ENCODE measurements around the gene MRPL1. TPM values are rescaled to one million over a fixed set of nuclear protein-coding genes. Genes with fewer than 3 reads are reported as not detected.
A peak's percentile ranks its signal among the peaks of the same experiment; 100 is the strongest.

MRPL1 gene
- total RNA-seq, 2 experiments from 2014 or later = 33.6 to 35.8 TPM

GRCh38 chr4:77826275-77826674 is 36.4 kb upstream of the MRPL1 start:
- ChIA-PET POLR2A (no interaction called here), CTCF (interaction anchor here (0.8 kb wide), 1 partner anchor 10 kb away, joined by 3 read pairs; no protein-coding TSS in a partner anchor)
- no peaks in the 10 kb centered on the region for H3K9me3 Mint-ChIP-seq
- no peak overlapping the region for H3K27ac Mint-ChIP-seq
- no peaks in the 10 kb centered on the region for H3K27me3 Mint-ChIP-seq
- peaks cover 3% of the 10 kb centered on the region for H3K36me3 Mint-ChIP-seq (ENCODE audit: low read depth)
- DNase-seq = no peak
- H3K4me3 Mint-ChIP-seq = no peak overlapping the region
- H3K4me1 Mint-ChIP-seq = peaks cover 39% of the 10 kb centered on the region

GRCh38 chr4:77827343-77827742 is 35.3 kb upstream of the MRPL1 start:
- CTCF ChIA-PET = interaction anchor here (0.5 to 1.1 kb wide), 2 partner anchors 32 to 68 kb away, joined by 3 read pairs; no protein-coding TSS in a partner anchor
- no peaks in the 10 kb centered on the region for H3K36me3 Mint-ChIP-seq (ENCODE audit: low read depth)
- no peaks in the 10 kb centered on the region for H3K9me3 Mint-ChIP-seq
- POLR2A ChIA-PET = no interaction called here
- no peak for DNase-seq
- H3K27ac Mint-ChIP-seq = peak overlapping the region; percentile 63
- no peaks in the 10 kb centered on the region for H3K27me3 Mint-ChIP-seq
- peaks cover 30% of the 10 kb centered on the region for H3K4me1 Mint-ChIP-seq
- no peak overlapping the region for H3K4me3 Mint-ChIP-seq

DNA sequence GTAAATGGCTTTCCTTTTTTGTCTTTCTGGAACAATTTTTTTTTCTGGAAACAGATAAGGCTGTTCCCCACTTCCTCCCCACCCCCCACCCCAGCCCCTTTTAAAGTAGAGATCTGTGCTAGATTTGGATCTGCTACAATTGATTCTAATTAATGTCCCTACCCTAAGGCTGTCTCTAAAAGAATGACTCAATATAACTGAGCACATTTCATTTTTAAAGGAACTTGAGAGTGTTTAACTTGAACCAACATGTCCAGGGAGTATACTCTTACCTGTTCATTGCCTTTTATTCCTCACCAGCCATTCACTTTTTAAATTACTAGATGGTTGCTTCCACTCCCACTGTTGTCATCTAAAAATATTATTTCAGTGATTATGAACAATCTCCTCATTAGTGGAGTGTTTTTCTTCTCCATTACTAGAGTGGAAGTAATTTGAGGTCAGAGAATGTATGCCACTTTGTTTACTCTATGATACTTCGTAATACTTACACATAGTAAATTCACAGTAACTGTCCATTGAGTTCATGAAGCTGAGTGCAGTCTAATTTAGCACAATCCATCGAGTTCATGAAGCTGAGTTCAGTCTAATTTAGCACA is 29.4 kb upstream of the MRPL1 start:
- Mint-ChIP-seq H3K27me3 (peaks cover 3% of the 10 kb centered on the region), H3K4me3 (no peak overlapping the region), H3K4me1 (peaks cover 12% of the 10 kb centered on the region), H3K27ac (no peak overlapping the region), H3K9me3 (no peaks in the 10 kb centered on the region), H3K36me3 (ENCODE audit: low read depth) (no peaks in the 10 kb centered on the region)
- ChIA-PET POLR2A (no interaction called here), CTCF (interaction anchor here (0.9 to 2.5 kb wide), 3 partner anchors 13 to 23 kb away, joined by 3 to 5 read pairs (median 3); no protein-coding TSS in a partner anchor)
- no peak for DNase-seq

GRCh38 chr4:77834403-77834802 is 28.2 kb upstream of the MRPL1 start:
- Mint-ChIP-seq H3K36me3 (ENCODE audit: low read depth) (no peaks in the 10 kb centered on the region), H3K27ac (no peak overlapping the region), H3K27me3 (peaks cover 3% of the 10 kb centered on the region), H3K4me3 (no peak overlapping the region), H3K4me1 (peaks cover 7% of the 10 kb centered on the region), H3K9me3 (no peaks in the 10 kb centered on the region)
- ChIA-PET POLR2A (no interaction called here), CTCF (no interaction called here)
- no peak for DNase-seq

DNA sequence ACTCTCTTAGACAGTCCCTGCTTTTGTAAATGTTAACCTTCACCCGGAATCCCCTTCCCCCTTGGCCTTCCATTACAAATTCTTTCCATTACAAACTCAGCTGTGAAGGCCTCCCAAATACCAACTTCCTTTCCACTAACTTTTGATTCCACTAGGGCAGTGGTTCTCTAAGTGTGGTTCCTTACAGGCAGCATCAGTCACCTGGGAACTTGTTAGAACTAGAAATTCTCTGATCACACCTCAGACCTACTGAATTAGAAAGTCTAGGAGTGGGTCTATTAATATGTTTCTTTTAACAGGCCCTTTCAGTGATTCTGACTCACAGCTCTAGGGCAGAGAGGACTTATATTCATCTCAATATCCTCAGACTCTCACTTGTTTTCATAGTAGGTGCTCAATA is 19.0 kb upstream of the MRPL1 start:
- Mint-ChIP-seq H3K4me3 (no peak overlapping the region), H3K4me1 (peaks cover 9% of the 10 kb centered on the region), H3K27ac (no peak overlapping the region), H3K36me3 (ENCODE audit: low read depth) (peaks cover 2% of the 10 kb centered on the region), H3K9me3 (peaks cover 3% of the 10 kb centered on the region), H3K27me3 (peaks cover 7% of the 10 kb centered on the region)
- ChIA-PET POLR2A (no interaction called here), CTCF (no interaction called here)
- DNase-seq = no peak

DNA sequence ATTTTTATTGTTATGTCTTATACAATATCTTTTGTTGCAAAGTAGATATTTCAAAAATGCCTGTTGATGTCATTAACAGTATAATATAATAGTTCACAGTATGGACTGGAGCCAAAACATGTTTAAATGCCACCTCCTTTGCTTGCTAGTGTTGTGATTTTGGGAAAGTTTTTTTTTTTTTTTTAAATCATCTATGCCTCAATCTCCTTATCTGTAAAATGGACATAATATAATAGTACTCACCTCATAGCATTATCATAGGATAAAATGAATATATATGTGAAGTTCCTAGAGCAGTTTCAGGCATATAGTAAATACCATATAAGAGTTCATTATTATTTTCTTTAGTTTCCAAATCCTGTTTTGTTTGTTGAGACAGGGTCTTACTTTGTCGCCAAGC is 18.3 kb upstream of the MRPL1 start:
- no peak for DNase-seq
- peaks cover 9% of the 10 kb centered on the region for H3K4me1 Mint-ChIP-seq
- ChIA-PET POLR2A (no interaction called here), CTCF (interaction anchor here (0.9 to 1.8 kb wide), 3 partner anchors 9 to 19 kb away, joined by 3 to 5 read pairs (median 3); no protein-coding TSS in a partner anchor)
- H3K36me3 Mint-ChIP-seq (ENCODE audit: low read depth) = peaks cover 2% of the 10 kb centered on the region
- H3K27ac Mint-ChIP-seq = no peak overlapping the region
- H3K27me3 Mint-ChIP-seq = peaks cover 7% of the 10 kb centered on the region
- peaks cover 3% of the 10 kb centered on the region for H3K9me3 Mint-ChIP-seq
- no peak overlapping the region for H3K4me3 Mint-ChIP-seq

DNA sequence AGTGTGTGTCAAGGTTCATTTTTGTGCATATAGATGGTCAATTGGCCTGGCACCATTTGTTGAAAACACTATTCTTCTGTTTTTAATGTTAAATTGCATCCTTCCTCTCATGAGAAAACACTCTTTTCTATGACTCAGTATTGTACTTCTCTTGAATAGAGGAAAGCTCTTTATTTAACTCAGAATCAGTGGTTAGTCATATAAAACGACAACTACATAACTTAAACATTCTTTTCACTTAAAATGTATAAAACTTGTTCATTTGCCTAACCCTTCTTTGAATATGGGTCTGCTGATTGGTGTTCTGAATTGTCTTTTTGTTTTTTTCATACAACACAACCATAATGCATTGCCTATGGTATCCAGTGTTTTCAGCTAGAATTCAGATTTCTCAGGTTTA is 17.2 kb upstream of the MRPL1 start:
- Mint-ChIP-seq H3K4me3 (no peak overlapping the region), H3K27me3 (peaks cover 3% of the 10 kb centered on the region), H3K27ac (no peak overlapping the region), H3K4me1 (peaks cover 5% of the 10 kb centered on the region), H3K9me3 (no peaks in the 10 kb centered on the region), H3K36me3 (ENCODE audit: low read depth) (peaks cover 2% of the 10 kb centered on the region)
- ChIA-PET CTCF (interaction anchor here (0.8 to 1.8 kb wide), 7 partner anchors 11 to 28 kb away, joined by 3 to 9 read pairs (median 4); partner anchors contain the start of gene MRPL1), POLR2A (interaction anchor here (0.6 to 1.6 kb wide), 2 partner anchors 17 to 165 kb away, joined by 4 to 5 read pairs; partner anchors contain the start of gene MRPL1)
- DNase-seq = no peak

DNA sequence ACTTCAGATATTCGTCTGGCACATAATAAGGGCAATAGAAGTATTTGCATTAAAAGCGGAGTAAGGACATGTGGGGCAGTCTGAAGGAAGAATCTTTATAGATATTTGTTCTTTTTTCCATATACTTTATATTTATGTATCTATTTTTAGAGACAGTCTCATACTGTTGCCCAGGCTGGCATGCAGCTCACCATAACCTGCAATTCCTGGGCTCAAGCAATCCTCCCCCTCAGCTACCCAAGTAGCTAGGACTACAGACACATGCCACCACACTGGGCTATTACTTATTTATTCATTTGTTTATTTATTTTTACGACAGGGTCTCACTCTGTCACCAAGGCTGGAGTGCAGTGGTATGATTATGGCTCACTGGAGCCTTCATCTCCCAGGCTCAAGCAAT is 16.7 kb upstream of the MRPL1 start:
- CTCF ChIA-PET = interaction anchor here (0.8 to 1.8 kb wide), 6 partner anchors 10 to 29 kb away, joined by 3 to 9 read pairs (median 4); partner anchors contain the start of gene MRPL1
- Mint-ChIP-seq H3K27me3 (peaks cover 3% of the 10 kb centered on the region), H3K4me1 (peaks cover 5% of the 10 kb centered on the region), H3K36me3 (ENCODE audit: low read depth) (peaks cover 2% of the 10 kb centered on the region), H3K4me3 (no peak overlapping the region), H3K27ac (no peak overlapping the region), H3K9me3 (no peaks in the 10 kb centered on the region)
- POLR2A ChIA-PET = interaction anchor here (1.6 kb wide), 1 partner anchor 16 kb away, joined by 5 read pairs; the partner anchor contains the start of gene MRPL1
- DNase-seq = no peak

- H3K27me3 Mint-ChIP-seq = no peaks in the 10 kb centered on the region
- peaks cover 26% of the 10 kb centered on the region for H3K4me1 Mint-ChIP-seq
- H3K9me3 Mint-ChIP-seq = no peaks in the 10 kb centered on the region
- H3K27ac Mint-ChIP-seq = no peak overlapping the region
- DNase-seq = no peak
- ChIA-PET CTCF (interaction anchor here (1.4 kb wide), 2 partner anchors 13 to 16 kb away, joined by 3 to 5 read pairs; no protein-coding TSS in a partner anchor), POLR2A (interaction anchor here (0.6 to 1.1 kb wide), 2 partner anchors 14 to 53 kb away, joined by 4 to 5 read pairs; partner anchors contain the start of gene MRPL1)
- no peak overlapping the region for H3K4me3 Mint-ChIP-seq
- no peaks in the 10 kb centered on the region for H3K36me3 Mint-ChIP-seq (ENCODE audit: low read depth)
Observed at GRCh38 chr4:77848508-77848907, 14.1 kb upstream of the MRPL1 start.

GRCh38 chr4:77849278-77849965 is 13.2 kb upstream of the MRPL1 start:
- no peaks in the 10 kb centered on the region for H3K27me3 Mint-ChIP-seq
- H3K4me3 Mint-ChIP-seq = no peak overlapping the region
- no peaks in the 10 kb centered on the region for H3K9me3 Mint-ChIP-seq
- POLR2A ChIA-PET = interaction anchor here (0.6 to 1.1 kb wide), 2 partner anchors 13 to 54 kb away, joined by 4 to 5 read pairs; partner anchors contain the start of gene MRPL1
- H3K4me1 Mint-ChIP-seq = peaks cover 33% of the 10 kb centered on the region
- CTCF ChIA-PET = interaction anchor here (0.8 to 1.4 kb wide), 4 partner anchors 10 to 46 kb away, joined by 3 to 6 read pairs (median 4); no protein-coding TSS in a partner anchor
- no peaks in the 10 kb centered on the region for H3K36me3 Mint-ChIP-seq (ENCODE audit: low read depth)
- no peak overlapping the region for H3K27ac Mint-ChIP-seq
- no peak for DNase-seq

DNA sequence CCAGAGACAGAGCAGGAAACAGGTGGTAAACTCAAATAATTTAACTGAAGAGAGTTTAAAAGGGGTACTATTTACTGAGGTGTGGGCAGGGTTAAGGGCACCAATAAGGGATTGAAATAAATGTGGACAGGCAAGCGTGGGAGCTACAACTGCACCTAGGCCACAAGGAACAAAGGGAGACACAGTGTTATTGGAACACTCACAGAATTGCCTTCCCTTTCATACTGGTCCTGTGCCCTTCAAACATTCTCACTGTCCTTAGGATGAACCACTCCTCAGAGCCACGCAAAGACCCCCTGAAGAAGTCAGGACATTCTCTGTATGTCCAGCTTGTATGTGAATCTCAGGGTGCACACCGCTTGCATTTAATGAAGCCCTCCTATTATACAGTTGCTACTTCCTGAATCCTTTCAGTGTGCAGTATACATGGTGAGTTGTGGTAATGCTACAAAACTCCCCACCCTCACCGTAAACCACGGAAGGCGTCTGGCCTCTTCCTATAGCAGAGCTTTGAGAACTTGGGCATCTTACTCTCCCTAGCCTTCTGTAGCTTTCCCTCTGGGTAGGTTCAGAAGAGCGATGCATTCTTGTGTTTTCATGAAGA is 9.6 kb upstream of the MRPL1 start:
- Mint-ChIP-seq H3K4me1 (peaks cover 63% of the 10 kb centered on the region), H3K27me3 (no peaks in the 10 kb centered on the region), H3K27ac (peak overlapping the region; percentile 99), H3K36me3 (ENCODE audit: low read depth) (no peaks in the 10 kb centered on the region), H3K4me3 (peak overlapping the region; percentile 71), H3K9me3 (no peaks in the 10 kb centered on the region)
- POLR2A ChIA-PET = interaction anchor here (0.5 to 1.4 kb wide), 5 partner anchors 9 to 293 kb away, joined by 3 to 10 read pairs (median 4); partner anchors contain the start of gene MRPL1
- peak; percentile 83 for DNase-seq
- CTCF ChIA-PET = interaction anchor here (0.6 to 1.9 kb wide), 4 partner anchors 9 to 258 kb away, joined by 3 to 14 read pairs (median 4); partner anchors contain the start of gene MRPL1

DNA sequence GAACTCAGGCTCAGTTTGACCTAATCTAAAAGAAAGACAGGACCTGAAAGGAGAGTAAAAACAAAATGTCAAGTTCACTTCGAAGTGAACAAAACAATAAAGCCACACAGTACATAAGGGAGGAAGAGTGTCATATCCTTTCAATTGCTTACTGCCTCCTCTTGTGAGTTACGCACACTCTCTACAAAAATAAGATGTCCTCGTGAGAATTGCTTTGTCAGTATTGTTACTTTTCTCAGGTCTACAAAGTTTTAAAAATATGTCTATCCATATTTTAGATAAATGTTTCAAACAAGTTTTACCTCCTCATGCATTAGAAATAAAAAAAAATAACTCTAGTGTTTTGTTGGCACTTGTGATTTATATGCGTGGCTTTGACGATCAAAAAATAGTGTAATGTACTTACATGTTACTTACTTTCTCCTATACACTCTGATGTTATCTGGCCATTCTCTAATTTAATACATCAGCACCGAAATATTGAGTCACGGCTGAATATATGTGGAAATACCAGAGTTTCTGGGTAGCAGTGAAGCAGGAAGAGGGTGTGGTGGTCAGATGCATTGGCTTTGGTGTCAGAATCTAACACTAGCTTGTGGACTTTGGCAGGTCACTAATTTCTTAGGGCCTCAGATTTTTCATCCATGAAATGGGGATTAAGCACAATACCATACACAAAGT is 8.1 kb upstream of the MRPL1 start:
- ChIA-PET CTCF (interaction anchor here (1.5 kb wide), 1 partner anchor 10 kb away, joined by 3 read pairs; no protein-coding TSS in a partner anchor), POLR2A (interaction anchor here (0.9 kb wide), 1 partner anchor 34 kb away, joined by 4 read pairs; no protein-coding TSS in a partner anchor)
- H3K36me3 Mint-ChIP-seq (ENCODE audit: low read depth) = no peaks in the 10 kb centered on the region
- H3K9me3 Mint-ChIP-seq = no peaks in the 10 kb centered on the region
- H3K27ac Mint-ChIP-seq = peak overlapping the region; percentile 99
- H3K4me3 Mint-ChIP-seq = peak overlapping the region; percentile 71
- H3K27me3 Mint-ChIP-seq = no peaks in the 10 kb centered on the region
- DNase-seq = no peak
- H3K4me1 Mint-ChIP-seq = peaks cover 72% of the 10 kb centered on the region
